GM19099 (cell line): Measurements from ENCODE around the gene EMC8.

Experiments used
- POLR2A ChIP-seq: IDR thresholded peaks from 3 replicates; pipeline ENCODE4 v1.6.1; 2011; ENCODE audit warnings: low read depth; ENCODE audit not compliant: insufficient read length; ENCODE audit errors: extremely low read depth

EMC8 gene

GRCh38 chr16:85838876-85839585, 39.7 kb upstream of the EMC8 start:
- no peak for TF ChIP-seq POLR2A

- no peak for TF ChIP-seq POLR2A
These were observed 39.0 kb upstream of the EMC8 start for GRCh38 chr16:85838381-85838780.

DNA sequence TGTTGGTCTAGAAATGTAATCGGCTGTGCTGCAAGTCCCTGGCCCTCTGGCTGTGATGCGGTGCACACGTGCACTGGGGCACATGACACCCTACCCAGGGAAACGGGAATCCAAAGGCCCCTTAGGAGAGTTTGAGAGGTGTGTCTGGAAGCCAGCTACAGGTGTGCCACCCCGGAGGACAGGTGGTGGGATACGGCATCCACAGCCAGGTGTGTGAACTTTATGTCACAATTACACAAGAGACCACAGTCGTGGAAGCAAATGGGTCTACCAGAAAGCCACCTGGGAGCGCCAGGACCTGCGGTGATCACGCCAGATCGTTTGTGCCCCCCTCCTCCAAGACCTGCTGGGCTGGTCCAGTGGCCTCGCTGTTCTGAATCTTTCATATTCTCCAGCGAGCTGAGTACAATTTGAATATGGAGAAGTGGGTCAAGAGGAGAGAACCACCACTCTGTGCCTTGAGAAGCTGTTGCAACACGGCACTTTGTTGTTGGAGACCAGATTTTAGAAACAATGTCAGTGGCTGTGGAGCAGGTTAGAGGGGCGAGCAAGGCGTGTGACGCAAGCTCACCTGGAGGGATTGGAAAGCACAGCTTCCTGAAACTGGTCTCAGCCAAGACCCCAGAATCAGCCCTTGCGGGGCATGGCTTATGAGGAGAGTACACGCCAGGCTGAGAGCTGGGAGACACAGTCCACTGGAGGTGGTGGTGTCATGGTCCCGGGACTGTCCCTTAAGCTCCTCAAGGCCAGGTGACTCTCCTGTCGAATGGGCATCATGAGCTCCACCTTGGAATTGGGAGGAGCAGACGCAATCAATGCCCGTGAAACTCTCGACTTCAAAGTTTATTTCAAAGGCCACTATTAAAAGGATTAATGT, 37.6 kb upstream of the EMC8 start:
- no peak for TF ChIP-seq POLR2A

DNA sequence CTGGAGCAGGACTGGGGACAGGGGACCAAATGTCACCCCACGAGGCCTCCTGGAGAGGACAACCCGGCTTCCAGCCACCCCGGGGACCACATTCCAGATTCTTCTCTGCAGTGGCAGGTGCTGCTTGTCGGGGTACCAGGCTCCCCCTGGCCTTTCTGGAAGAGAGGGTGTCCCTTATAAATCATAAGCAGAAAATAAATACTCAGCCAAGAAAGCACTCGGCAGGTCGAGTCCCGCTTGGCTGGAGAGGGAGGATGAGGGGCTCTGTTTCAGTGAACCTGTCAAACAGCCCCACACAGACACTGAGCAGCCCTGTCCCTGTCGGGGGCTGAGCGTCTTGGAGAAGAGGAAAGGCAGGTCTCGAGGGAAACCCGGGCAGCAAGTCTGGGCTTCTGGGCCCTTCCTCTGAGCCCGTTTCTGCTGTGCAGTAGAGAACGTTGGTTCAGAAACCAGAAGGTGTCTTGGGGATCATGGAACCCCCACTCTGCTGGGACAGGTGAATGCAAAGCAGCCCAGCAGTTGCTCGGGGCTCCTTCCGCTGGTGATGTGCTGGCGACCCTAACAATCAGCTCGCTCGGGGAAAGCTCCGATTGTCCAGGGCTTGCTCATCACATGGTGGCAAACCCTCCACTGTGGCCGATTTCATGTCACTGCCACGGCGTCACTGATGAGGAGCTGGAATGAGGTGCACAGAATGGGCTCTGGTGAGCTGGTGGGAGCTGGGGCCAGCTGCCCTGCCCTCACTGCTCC, 36.8 kb upstream of the EMC8 start:
- no peak for TF ChIP-seq POLR2A

- TF ChIP-seq POLR2A, result no peak
These were observed 35.9 kb upstream of the EMC8 start for GRCh38 chr16:85835227-85835751.

GRCh38 chr16:85834741-85835140, 35.4 kb upstream of the EMC8 start:
- no peak for TF ChIP-seq POLR2A

DNA sequence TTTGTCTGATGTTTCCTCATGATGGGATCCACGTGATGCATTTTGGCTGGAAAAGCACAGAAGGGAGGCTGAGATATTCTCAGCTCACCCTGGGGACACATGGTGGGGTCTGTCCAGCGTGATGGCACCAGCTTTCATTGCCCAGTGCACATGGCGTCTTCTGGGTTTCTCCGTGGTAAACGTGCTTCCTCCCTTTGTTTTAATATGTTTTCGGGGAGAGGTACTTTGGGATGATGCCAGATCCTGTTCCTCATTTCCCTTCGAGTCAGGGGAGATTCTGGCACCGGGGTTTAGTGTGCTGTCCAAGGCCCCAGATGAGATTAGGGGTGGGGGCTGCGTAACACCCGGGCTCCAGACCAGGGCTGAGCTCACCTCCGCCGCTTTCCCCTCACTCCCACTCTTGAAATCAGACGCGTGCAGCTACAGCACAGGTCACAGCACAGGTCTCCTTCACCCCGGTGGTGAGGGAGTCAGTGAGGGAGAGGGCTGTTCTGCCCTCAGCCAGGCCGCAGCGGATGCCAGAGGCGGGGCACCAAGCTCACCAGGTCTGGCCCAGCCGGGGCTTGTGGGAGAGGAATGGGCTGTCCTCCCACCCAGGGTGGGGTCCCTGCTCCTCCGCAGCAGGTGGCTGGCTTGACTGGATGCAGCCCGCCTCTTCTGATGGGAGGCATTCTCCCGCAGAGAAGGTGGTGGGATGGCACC, 34.0 kb upstream of the EMC8 start:
- TF ChIP-seq POLR2A, result no peak

DNA sequence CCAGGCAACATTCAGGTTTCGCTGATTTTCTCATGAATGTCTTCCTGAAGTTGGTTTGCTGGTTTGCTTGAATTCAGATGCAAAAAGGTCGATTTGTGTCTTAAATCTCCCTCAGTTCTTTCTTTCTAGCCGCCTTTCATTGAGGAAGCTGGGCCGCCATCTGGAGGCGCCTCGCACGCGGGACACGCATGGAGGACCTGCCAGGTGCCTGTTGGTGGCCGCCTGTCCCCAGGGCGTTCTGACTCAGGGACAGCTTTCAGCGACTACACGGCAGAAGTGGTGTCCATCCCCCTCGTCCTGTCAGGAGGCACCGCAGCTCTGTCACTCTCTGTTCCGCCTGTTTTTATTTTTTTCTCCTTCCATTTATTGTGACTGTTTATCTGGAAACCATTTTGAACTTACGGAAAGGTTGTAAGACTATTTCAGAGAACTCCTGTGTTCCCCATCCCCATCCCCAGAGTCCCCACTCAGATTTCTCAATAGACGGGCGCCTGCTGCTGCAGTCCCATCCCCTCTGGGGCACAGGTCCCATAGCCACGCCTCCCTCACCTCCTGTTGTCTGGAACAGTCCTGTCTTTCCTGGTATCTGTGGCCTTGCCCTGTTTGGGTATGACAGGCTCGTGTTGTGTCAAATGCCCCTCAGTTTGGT, 33.4 kb upstream of the EMC8 start:
- TF ChIP-seq POLR2A, result no peak

DNA sequence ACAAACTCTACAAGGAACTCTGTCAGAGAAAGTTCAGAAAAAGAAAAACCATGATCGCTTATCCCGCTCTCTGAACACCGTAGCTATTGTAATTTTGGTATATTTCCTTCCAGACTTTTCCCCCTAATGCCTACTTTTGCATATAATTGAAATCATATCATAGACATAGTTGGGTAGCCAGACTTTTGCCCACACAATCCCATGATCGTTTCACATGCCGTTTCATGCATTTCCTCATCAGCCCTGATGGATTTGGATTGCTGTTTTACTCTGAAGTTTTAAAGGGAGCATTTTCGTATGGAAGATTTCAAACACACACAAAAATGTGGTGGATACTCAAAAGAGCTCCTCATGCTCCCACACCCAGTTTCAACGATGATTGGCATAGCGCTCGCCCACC, 31.5 kb upstream of the EMC8 start:
- TF ChIP-seq POLR2A, result no peak

DNA sequence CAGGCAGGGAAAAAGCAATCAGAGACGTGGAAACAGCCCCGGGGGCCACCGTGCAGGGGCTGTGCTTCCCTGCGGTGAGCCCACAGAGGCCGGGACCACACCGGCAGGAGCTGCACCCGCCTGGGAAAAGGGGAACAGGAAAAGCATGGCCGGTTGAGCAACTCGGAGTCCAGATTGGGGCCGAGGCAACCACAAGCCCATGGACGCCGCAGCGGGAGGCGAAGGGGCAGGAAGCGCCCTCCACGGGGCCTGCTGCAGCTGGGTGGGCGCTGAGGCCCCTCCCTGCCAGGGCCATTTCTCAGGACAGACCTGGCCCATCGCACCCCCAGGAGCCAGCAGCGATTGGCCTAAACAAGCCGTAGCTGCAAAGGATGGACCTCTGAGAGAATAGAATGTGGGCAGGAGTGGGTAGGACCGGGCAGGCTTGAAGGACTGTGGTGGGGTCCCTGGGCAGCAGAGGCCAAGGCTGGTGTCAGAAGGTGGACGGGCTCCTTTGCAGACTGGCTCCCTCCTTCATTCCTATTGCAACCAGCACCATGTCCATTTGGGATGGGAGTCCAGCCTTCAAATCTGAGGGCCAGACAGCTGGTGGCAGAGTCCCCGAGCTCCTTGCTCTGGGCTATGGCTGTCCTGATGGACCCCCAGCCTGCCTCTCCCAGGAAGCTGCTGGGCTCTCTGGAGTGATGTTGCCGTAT, 30.6 kb upstream of the EMC8 start:
- TF ChIP-seq POLR2A, result no peak

- TF ChIP-seq POLR2A, result no peak
These were observed 29.9 kb upstream of the EMC8 start for GRCh38 chr16:85829171-85829719.

GRCh38 chr16:85828166-85828565, 28.8 kb upstream of the EMC8 start:
- TF ChIP-seq POLR2A, result no peak

DNA sequence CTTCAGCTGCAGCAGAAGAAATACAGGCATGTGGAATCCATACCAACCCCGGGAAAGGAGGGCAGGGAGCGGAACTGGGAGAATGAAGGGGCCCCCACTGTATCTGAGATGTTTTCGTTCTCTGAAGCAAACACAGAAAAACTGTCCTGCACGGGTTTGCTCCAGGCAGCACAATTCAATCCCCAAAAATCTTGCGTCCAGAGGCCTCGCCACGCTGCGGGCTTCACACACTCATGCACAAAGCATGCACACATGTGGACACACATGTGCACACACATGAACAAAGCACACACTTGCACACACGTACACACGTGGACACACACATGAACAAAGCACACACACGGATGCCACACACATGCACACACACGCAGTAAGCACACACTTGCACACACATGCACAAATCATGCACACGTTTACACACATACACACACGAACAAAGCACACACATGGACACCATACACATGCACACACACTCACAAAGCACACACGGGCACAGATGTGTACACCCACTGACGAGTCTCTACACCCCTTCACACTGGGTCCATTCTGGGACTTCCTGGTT, 27.4 kb upstream of the EMC8 start:
- TF ChIP-seq POLR2A, result no peak
